SH-SY5Y (cell line): ENCODE data around the gene GPR35.

ENCODE experiments used
- GATA2 ChIP-seq: IDR thresholded peaks from 2 replicates; pipeline ENCODE4 v1.6.1; 2011; ENCODE audit warnings: mild to moderate bottlenecking, low read depth, low read length
- GATA3 ChIP-seq: IDR thresholded peaks from 2 replicates; pipeline ENCODE4 v1.6.1; 2011; ENCODE audit warnings: low read depth, mild to moderate bottlenecking, low read length, moderate library complexity

DNA sequence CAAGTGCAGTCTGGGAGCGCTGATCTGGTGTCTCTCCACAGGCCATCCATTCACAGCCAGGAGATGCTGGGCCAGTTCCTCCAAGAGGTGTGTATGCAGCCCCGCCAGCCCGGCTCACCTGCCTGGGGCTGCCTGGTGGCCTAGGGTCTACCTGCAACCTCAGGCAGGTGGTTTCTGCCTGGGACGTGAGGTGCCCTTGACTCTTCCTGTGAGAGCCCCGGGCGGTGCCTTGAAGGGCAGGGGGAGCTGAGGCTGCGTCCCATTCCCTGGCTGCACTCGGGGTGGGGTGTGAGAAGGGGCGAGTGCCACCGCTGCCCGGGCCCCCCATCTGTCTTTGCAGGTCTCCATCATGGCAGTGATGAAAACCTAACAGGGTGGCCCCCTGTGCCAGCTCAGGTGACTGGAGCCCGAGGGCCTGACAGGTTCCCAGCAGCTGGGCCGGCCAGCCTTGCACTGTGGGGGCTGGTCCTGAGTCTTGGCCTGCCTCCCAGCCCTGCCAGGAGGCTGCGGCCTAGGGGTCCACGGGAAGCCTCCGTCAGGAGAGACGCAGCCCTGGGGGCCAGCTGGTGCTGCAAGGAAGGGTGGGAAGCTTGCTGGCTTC, 26.9 kb upstream of the GPR35 start:
- TF ChIP-seq GATA2 = no peak
- TF ChIP-seq GATA3 = no peak
